Spleen (tissue), 11 donors: ENCODE data around the gene NGLY1. TPM values are rescaled to one million over a fixed set of nuclear protein-coding genes. Genes with fewer than 3 reads are reported as not detected.

Experiments
- DNase-seq: peaks from one replicate; pipeline ENCODE4 v3.0.0-alpha.2; 2020
- H3K27ac ChIP-seq, 8 donors: fragments of 200-600 bp; sonication (generic) in 7 of 8; 1 replicate in 4 of 8; 2 replicates in 4 of 8; pipeline versions ENCODE4 v1.5.0 to v1.8.0; 2016 to 2021; ENCODE audit warnings: inconsistent platforms in 4 of 8, mild to moderate bottlenecking in 4 of 8, moderate library complexity in 1 of 8
- H3K27me3 ChIP-seq, 7 donors: fragments of 200-600 bp; sonication (generic) in 6 of 7; replicated peaks in 1 of 7; 1 replicate in 4 of 7; 2 replicates in 3 of 7; pipeline versions ENCODE4 v1.5.0 to v1.8.0; 2016 to 2021; ENCODE audit warnings: inconsistent platforms in 3 of 7, mild to moderate bottlenecking in 1 of 7
- H3K36me3 ChIP-seq, 6 donors: fragments of 200-600 bp; sonication (generic) in 5 of 6; 1 replicate in 4 of 6; 2 replicates in 2 of 6; pipeline versions ENCODE4 v1.5.0 to v1.8.0; 2016 to 2021; ENCODE audit warnings: inconsistent platforms in 2 of 6
- H3K4me1 ChIP-seq, 6 donors: fragments of 200-600 bp; sonication (generic) in 5 of 6; 1 replicate in 3 of 6; 2 replicates in 3 of 6; pipeline versions ENCODE4 v1.5.0 to v1.8.0; 2016 to 2021; ENCODE audit warnings: inconsistent platforms in 3 of 6
- H3K4me3 ChIP-seq, 8 donors: fragments of 200-600 bp; sonication (generic) in 7 of 8; 1 replicate in 4 of 8; 2 replicates in 4 of 8; pipeline versions ENCODE4 v1.5.0 to v1.8.0; 2016 to 2021; ENCODE audit warnings: inconsistent platforms in 4 of 8, mild to moderate bottlenecking in 4 of 8, moderate library complexity in 2 of 8
- H3K9me3 ChIP-seq, 8 donors: fragments of 200-600 bp; sonication (generic) in 7 of 8; 1 replicate in 4 of 8; 2 replicates in 4 of 8; pipeline versions ENCODE4 v1.5.0 to v1.8.0; 2016 to 2021; ENCODE audit warnings: inconsistent platforms in 4 of 8
- POLR2A ChIP-seq, 3 donors: fragments of 450-650 bp; IDR thresholded peaks; one replicate each; pipeline ENCODE4 v1.5.1; 2017; ENCODE audit warnings: antibody characterized with exemption in 3 of 3, mild to moderate bottlenecking in 1 of 3
- POLR2AphosphoS5 ChIP-seq, 3 donors: sonication (generic); formaldehyde crosslinking; IDR thresholded peaks; one replicate each; pipeline ENCODE4 v1.5.1; 2017; ENCODE audit warnings: antibody characterized with exemption in 3 of 3
- WGBS, 5 donors: extraction: QIAGEN DNeasy Blood & Tissue Kit in 3 of 5; methylation state at CpG; one replicate each; pipeline versions ENCODE4 v1.1.5 to v1.1.7; 2013 to 2018; 5-methylcytosine and 5-hydroxymethylcytosine counted together
- intact Hi-C: fragments of 100-400 bp; cut with DNase I; formaldehyde crosslinking; loops from one replicate; pipeline ENCODE4 v1.15.0; 2023; ENCODE audit warnings: low total_unique reads
- polyA plus RNA-seq, 3 donors: library from polyadenylated mRNA; stranded (reverse); fragments of 200-250 nt; gene quantifications; one replicate each; pipeline ENCODE4 v1.2.1, GENCODE V29; 2013
- total RNA-seq, 7 donors: library from RNA; depleted of rRNA in 3 of 7; stranded (reverse); fragments of >200 nt in 3 of 7; fragmentation: NEBNext Ultra II Directional in 4 of 7; extraction: Animal tissue kit (Norgen Biotek cat#: 25700) in 4 of 7; gene quantifications; one replicate each; pipeline versions ENCODE4 v1.1.0 to v1.2.1, GENCODE V29; 2016 to 2021
- TF ChIP-seq, protein P1 (sequence below), 11 experiments: fragments of 200-600 bp in 7 of 11; fragments of 450-650 bp in 4 of 11; sonication (generic) in 4 of 11; IDR thresholded peaks in 8 of 11; conservative IDR thresholded peaks in 3 of 11; 1 replicate in 7 of 11; 2 replicates in 4 of 11; pipeline versions ENCODE4 v1.4.0 to v1.8.0; 2016 to 2021; ENCODE audit warnings: antibody characterized with exemption in 11 of 11, inconsistent platforms in 4 of 11, mild to moderate bottlenecking in 1 of 11
- donor health status: healthy with polysubstance abuse.
- donor health status: DM: no; HTN: no; CAD: no; lungs with moderate emphysema.
- donor health status: DM: no; HTN: no; CAD: no.
- donor health status: Bipolar disorder and iron deficiency.
- donor health status: healthy.
- donor health status: DM: no; HTN: no; CAD: no.
- donor health status: DM: yes; HTN: yes; CAD: no.

NGLY1 gene
- total and polyA plus RNA-seq, 10 donors = 40.8 to 77.3 (median 58.6) TPM

DNA sequence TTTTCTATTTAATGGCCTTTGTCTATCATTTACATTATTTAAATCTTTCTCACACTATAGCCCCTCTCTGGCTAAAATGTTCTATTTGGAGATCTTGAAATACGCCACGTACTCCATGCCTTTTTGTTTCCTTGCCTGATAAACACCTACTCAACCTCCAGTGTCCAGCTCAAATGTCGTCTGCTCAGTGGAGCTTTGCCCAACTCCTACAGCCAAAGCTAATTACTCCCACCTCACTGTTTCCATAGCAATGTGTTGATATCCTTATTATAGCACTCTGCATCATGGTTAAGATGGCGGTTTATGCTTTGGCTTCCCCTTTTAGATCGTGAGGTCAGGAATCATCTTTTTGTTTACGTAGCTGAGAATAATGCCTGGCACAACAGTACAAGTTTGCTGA, 55.9 kb downstream of the NGLY1 start:
- no peak for DNase-seq
- intact Hi-C loops = no loop called here
- Histone ChIP-seq H3K36me3 (peaks cover 0 to 99% (median 39%) of the 10 kb centered on the region in 6 donors), H3K9me3 (no peaks in the 10 kb centered on the region), H3K27ac (no peak overlapping the region), H3K27me3 (no peaks in the 10 kb centered on the region), H3K4me1 (no peaks in the 10 kb centered on the region), H3K4me3 (no peak overlapping the region)
- TF ChIP-seq, protein P1, sequence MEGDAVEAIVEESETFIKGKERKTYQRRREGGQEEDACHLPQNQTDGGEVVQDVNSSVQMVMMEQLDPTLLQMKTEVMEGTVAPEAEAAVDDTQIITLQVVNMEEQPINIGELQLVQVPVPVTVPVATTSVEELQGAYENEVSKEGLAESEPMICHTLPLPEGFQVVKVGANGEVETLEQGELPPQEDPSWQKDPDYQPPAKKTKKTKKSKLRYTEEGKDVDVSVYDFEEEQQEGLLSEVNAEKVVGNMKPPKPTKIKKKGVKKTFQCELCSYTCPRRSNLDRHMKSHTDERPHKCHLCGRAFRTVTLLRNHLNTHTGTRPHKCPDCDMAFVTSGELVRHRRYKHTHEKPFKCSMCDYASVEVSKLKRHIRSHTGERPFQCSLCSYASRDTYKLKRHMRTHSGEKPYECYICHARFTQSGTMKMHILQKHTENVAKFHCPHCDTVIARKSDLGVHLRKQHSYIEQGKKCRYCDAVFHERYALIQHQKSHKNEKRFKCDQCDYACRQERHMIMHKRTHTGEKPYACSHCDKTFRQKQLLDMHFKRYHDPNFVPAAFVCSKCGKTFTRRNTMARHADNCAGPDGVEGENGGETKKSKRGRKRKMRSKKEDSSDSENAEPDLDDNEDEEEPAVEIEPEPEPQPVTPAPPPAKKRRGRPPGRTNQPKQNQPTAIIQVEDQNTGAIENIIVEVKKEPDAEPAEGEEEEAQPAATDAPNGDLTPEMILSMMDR (IDR thresholded peaks at IDR 0.05 in 8 of 11, conservative IDR thresholded peaks at IDR 0.05 in 3 of 11) = no peak
- 94 to 97% (median 96%) methylated on average over 6 of the region's 6 CpGs for WGBS, 5 donors

DNA sequence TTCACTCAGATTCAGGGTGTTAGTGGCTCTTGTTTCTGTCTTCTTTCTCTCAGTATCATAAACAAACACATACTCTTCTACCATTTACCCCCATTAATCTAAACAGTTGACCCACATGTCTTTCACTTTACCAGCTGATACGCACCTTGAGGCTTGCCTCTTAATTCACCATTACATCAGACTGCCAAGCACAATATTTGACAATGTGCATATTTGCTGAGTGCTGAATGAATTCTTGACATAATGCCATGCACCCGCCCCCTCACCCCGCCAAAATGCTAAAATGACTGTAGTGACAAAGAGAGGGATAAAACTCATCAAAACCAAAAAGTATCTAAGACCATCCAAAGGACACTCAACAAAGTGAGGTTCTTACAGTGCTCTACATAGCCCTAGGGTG, 57.4 kb downstream of the NGLY1 start:
- Histone ChIP-seq H3K27ac (no peak overlapping the region), H3K4me3 (no peak overlapping the region), H3K9me3 (no peaks in the 10 kb centered on the region), H3K36me3 (peaks cover 0 to 96% (median 32%) of the 10 kb centered on the region in 6 donors), H3K4me1 (no peaks in the 10 kb centered on the region), H3K27me3 (no peaks in the 10 kb centered on the region)
- WGBS, 5 donors = 90 to 98% (median 94%) methylated on average over 3 of the region's 3 CpGs
- no peak for DNase-seq
- intact Hi-C loops = no loop called here
- TF ChIP-seq, protein P1 (IDR thresholded peaks at IDR 0.05 in 8 of 11, conservative IDR thresholded peaks at IDR 0.05 in 3 of 11) = no peak
- TF ChIP-seq POLR2AphosphoS5 (IDR thresholded peaks at IDR 0.05) (no peak), POLR2A (IDR thresholded peaks at IDR 0.05) (no peak)

DNA sequence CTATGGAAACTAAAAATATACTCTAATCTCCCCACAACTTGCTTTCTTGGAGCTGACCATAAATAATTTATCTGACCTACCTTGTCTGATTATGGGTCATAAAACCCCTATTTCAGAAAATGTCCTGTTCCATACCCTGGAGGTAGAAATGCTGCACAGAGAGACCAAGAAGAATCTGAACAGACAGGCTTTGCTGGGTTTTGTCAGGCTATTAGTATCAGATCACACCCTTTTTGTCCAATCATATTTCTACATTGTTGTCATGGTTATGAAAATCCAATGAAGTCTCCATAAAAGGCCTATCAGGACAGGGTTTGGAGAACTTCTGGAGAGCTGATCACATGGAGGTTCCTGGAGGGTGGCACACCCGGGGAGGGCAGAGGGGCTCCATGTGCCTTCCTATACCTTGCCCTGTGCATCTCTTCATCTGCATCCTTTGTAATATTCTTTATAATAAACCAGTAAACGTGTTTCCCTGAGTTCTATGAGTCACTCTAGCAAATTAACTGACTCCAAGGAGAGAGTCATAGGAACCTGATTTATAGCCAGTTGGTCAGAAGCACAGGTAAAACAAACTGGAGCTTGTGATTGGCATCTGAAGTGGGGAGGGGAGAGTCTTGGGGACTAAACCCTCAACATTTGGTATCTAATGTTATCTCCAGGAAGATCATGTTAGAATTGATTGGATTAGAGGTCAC, 58.1 kb downstream of the NGLY1 start:
- H3K27me3 ChIP-seq = no peaks in the 10 kb centered on the region
- 88 to 99% (median 94%) methylated on average over 2 of the region's 2 CpGs for WGBS, 5 donors
- TF ChIP-seq POLR2A (IDR thresholded peaks at IDR 0.05) (no peak), POLR2AphosphoS5 (IDR thresholded peaks at IDR 0.05) (no peak)
- TF ChIP-seq, protein P1 (IDR thresholded peaks at IDR 0.05 in 8 of 11, conservative IDR thresholded peaks at IDR 0.05 in 3 of 11) = no peak
- H3K4me3 ChIP-seq = no peak overlapping the region
- no peak for DNase-seq
- H3K36me3 ChIP-seq = peaks cover 0 to 96% (median 32%) of the 10 kb centered on the region in 6 donors
- no peaks in the 10 kb centered on the region for H3K9me3 ChIP-seq
- no peaks in the 10 kb centered on the region for H3K4me1 ChIP-seq
- no peak overlapping the region for H3K27ac ChIP-seq
- intact Hi-C loops = no loop called here

DNA sequence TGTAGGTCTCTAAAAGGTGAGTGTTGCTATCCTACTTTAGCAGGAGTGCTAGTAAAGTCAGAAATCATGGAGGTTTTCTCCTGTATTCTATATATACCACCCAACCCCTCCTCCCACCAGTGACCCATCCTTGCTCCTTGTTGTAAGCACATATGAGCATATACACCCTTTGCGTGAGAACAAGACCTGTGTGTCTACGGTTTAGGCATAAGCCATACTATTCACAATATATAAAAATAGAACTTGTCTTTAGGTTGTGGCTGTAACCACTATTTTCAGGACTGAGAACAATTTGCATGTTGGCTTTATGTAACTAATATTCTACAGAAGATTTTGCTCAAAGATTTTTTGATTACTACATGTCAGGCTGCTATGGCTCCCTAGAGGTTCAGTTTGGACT, 59.4 kb downstream of the NGLY1 start:
- H3K36me3 ChIP-seq = peaks cover 0 to 96% (median 28%) of the 10 kb centered on the region in 6 donors

More for the DNA sequence above, 59.4 kb downstream of the NGLY1 start:
- Histone ChIP-seq H3K4me1 (no peaks in the 10 kb centered on the region), H3K27me3 (no peaks in the 10 kb centered on the region), H3K27ac (no peak overlapping the region), H3K4me3 (no peak overlapping the region), H3K9me3 (no peaks in the 10 kb centered on the region)
- 89 to 100% (median 95%) methylated on average over 2 of the region's 2 CpGs for WGBS, 5 donors
- TF ChIP-seq, protein P1 (IDR thresholded peaks at IDR 0.05 in 8 of 11, conservative IDR thresholded peaks at IDR 0.05 in 3 of 11) = no peak
- TF ChIP-seq POLR2A (IDR thresholded peaks at IDR 0.05) (no peak), POLR2AphosphoS5 (IDR thresholded peaks at IDR 0.05) (no peak)
- no peak for DNase-seq
- intact Hi-C loops = no loop called here
